HG03460 (cell line): ENCODE data around the gene TMC5.
"Not testable (repeated sequence)": the region's sequence is repeated elsewhere in the genome, so short reads cannot be mapped to it uniquely, and the experiment has no call there.

ENCODE experiments used
- ATAC-seq: cut with Tn5 transposase; IDR thresholded peaks from one replicate; pipeline ENCODE4 v1.9.1; 2021; ENCODE audit not compliant: unreplicated experiment

TMC5 gene

GRCh38 chr16:19406891-19407491 is 10.7 kb upstream of the TMC5 start:
- ATAC-seq = no peak

DNA sequence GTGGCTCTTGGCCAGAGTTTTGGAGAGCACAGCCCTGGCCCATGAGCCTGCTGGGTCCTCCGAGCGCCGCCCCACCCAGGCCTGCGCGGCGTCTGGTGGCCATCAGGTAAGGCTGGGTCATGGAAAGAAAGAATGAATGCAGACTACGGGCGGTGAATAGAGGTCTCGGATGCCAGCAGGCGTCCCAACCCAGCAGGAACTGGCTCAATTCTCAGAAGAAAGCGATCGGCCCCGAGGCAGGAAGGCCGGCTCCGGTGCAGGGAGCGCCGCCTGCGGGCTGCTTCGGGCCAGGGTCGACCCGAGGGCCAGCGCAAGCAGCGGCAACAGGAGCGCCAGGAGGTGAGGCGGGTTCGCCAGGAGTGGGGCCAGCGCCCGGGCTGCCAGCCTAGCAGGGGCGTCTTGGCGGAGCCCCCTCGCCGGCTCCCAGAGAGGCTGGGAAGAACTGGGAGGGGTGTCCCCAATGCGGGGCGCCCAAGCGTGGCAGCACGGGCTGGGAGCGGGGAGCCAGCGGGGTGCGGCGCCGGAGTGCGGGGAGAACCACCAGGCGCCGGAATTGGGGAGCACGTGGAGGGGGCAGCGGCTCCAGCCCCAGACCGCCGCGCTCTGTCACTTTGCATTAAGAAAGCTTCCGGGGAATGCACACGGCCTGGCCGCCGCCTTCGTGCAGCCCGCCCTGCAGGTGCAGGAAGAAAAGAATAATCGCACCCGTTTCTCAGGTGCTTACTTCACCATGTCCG is 7.1 kb upstream of the TMC5 start:
- ATAC-seq = no peak

DNA sequence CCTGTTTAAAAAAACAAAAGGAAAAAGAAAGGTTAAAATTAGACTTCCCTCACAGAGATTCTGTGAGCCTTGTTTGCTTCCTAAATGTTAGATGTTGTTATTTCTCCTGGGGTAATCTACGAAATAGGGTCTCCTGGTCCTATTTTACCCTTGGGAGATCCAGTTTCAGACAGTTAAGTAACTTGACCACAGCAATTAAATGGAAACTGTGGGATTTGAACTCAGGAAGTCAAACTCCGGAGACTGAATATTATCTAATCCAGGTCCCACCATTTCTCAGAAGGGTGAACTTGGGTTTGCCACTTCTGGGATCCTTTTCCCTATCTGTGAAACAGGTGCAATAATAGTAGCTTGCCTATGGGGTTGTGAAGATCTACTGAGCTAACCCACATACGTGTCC is 6.4 kb upstream of the TMC5 start:
- ATAC-seq = no peak

DNA sequence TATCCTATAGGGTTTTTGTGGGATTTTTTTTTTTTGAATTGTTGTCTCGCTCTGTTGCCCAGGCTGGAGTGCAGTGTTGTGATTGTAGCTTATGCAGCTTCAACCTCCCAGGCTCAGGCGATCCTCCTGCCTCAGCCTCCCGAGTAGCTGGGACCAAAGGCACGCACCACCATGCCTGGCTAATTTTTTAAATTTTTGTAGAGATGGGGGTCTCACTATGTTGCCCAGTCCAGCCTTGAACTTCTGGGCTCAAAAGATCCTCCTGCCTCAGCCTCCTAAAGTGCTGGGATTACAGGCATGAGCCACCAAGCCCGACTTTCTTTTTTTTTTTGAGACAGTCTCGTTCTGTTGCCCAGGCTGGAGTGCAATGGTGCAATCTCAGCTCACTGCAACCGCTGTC is 5.6 kb upstream of the TMC5 start:
- ATAC-seq = not testable (repeated sequence)

- no peak for ATAC-seq
These were observed 2.2 kb upstream of the TMC5 start for GRCh38 chr16:19415461-19415860.

GRCh38 chr16:19415918-19416317 is 1.8 kb upstream of the TMC5 start:
- no peak for ATAC-seq

DNA sequence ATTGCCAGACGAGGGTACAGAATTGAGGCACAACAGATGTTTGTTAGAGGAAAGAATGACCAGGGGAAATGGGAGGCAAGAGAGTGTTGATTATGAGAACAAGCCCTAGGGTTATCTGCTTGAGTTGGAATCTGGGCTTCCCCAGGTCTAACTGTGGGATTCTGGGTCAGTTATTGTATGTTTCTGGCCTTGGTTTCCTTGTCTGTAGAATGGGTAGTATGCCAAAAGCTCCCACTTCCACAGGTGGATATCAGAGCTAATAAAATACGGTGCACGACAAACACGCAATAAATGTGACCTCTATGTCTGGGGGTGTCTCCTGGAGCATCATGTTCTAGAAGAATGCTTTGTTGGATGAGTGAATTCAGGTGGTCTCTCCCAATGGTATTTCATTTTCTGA is 517 bp downstream of the TMC5 start:
- no peak for ATAC-seq

- no peak for ATAC-seq
These were observed 2.0 kb downstream of the TMC5 start for GRCh38 chr16:19419698-19420075.

- ATAC-seq = no peak
These were observed 6.8 kb downstream of the TMC5 start for GRCh38 chr16:19424478-19424877.

GRCh38 chr16:19430345-19430744 is 12.7 kb downstream of the TMC5 start:
- no peak for ATAC-seq

- ATAC-seq = no peak
These were observed 14.1 kb downstream of the TMC5 start for GRCh38 chr16:19431636-19432340.

DNA sequence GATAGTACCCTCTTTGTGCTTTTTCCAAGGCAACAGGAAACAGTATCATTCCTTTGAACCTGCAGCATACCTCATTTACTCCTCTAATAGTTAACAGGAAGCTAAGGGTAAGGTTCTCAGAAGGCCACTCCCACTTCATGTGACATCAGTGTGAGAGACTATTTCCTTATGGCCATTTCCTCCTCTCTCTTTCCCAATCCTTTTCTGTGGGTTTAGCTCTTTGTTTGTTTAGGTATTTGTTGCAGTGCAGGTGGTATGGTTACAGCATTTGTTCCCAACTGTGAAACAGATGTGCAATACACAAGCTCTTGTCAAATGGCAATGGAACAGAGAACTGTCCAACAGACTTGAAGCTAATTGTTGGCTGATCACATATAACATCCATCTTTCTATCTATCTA is 14.7 kb downstream of the TMC5 start:
- ATAC-seq = no peak

DNA sequence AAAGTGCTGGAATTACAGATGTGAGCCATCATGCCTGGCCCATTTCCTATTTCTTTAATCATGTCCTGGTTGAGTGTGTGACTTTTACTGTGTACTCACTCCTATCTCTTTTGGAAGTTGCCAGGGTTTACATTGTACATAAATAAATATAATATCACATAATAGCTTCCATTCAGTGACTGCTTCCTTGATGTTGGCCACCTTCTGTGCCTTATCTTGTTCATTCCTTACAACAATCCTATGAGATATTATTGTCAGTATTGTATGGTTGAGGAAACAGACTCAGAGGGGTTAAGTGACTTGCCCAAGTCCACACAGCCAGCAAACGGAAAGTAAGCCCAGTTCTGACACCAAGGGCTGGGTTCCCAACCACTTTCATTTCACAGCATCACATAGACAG is 16.9 kb downstream of the TMC5 start:
- no peak for ATAC-seq

- no peak for ATAC-seq
These were observed 18.9 kb downstream of the TMC5 start for GRCh38 chr16:19436540-19436939.

DNA sequence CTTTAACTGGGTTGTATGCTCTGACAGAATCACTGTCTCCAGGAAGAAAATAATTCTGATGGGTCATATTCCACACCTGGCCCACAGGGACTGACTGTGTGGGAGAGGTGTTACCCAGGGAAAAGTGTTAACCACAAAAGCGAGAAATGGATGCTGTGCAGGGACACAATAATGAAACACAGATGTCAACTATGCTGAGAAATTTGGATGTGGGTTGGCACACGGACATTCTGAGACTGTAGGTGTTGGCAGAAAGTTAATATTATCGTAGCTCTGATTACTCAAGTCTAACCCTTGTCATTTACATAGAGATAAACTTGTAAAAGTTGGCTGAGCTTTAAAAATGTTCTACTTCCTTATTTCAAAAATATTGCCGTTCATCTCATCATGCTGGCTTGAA is 19.6 kb downstream of the TMC5 start:
- no peak for ATAC-seq

- ATAC-seq = no peak
These were observed 21.1 kb downstream of the TMC5 start for GRCh38 chr16:19438739-19439138.

- no peak for ATAC-seq
These were observed 21.8 kb downstream of the TMC5 start for GRCh38 chr16:19439483-19439882.

DNA sequence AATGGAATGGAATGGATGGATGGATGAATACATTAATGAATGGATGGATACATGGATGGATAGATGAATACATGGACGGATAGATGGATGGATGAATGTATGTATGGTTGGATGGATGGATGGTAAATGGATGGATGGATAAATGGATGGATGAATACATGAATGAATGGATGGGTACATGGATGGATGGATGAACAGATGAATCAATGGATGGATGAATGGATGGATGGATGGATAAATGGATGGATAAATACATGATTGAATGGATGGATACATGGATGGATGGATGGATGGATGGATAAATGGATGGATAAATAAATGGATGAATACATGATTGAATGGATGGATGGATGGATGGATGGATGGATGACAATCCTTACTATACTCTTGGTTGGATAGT is 26.0 kb downstream of the TMC5 start:
- ATAC-seq = no peak

GRCh38 chr16:19446300-19446846 is 28.7 kb downstream of the TMC5 start:
- no peak for ATAC-seq

DNA sequence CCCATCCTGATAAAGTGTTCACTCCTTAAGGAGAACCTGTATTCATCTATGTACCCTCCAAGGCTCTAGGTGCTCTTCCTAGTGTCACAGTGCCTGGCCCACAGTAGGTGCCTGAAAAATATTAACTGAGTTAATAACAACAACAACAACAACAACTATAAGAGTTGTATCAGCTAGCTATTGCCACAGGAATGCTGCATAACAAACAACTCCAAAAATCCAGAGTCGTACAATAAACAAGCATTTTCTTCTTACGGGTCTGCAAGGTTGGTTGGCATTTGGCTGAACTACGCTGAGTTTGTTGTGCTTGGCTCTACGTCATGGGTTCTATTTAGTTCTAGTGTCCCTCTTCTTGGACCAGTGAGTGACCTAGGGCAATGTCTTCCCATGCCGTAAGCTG is 29.2 kb downstream of the TMC5 start:
- no peak for ATAC-seq

- ATAC-seq = no peak
These were observed 32.5 kb downstream of the TMC5 start for GRCh38 chr16:19450186-19450585.

GRCh38 chr16:19458722-19459379 is 41.2 kb downstream of the TMC5 start:
- no peak for ATAC-seq
